SK-N-SH treated with all-trans-retinoic acid at 6 μM for 48 hours (cell line): Measurements from ENCODE around the gene KLF6.

Experiments
- CSDC2 ChIP-seq: fragments of 250-450 bp; sonication (Bioruptor Pico); IDR thresholded peaks from 2 replicates; pipeline ENCODE4 v1.5.0; 2020; ENCODE audit warnings: mild to moderate bottlenecking, moderate library complexity
- RARB ChIP-seq: fragments of 250-450 bp; sonication (Bioruptor Pico); IDR thresholded peaks from 2 replicates; pipeline ENCODE4 v1.8.0; 2021; ENCODE audit warnings: mild to moderate bottlenecking, moderate library complexity
- ZNF8 ChIP-seq: fragments of 450-650 bp; formaldehyde crosslinking; IDR thresholded peaks from 2 replicates; pipeline ENCODE4 v1.5.0; 2020; ENCODE audit warnings: mild to moderate bottlenecking, moderate library complexity

DNA sequence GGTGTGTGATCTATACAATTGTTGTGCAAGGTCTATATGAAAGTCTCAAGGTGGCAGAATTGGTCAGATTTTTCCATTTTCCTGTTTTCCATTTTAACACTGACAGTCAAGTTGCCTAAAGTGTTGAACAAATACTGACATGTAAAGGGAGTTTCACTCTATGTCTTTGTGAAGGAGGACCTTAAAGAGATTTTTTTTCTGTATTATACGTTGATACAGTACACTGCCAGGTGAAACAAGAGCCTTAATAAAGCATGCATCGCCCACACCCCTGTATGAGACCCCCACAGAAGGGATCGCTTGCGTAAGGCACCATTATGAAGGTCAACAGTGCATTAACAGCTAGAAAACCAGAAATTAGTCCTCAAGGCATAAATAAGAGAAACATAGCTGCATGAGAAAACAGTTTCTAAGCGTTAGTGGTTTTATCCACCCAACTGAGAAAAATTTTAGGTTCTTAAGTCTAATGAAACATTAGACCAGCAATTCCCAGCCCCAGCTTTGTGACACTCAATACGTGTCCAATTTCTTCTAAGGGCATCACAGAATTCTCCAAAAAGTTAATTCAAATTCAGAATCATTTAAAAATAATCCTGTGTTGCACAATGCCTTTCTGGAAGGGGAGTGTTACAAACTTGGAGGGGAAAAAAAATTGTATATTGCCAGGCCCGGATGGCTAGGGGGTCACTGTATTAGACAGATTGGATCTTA, 6.9 kb downstream of the KLF6 start:
- no peak for TF ChIP-seq RARB
- no peak for TF ChIP-seq CSDC2 (CRISPR knock-in tag)
- no peak for TF ChIP-seq ZNF8 (CRISPR knock-in tag)
